K562 (cell line): ENCODE data around the gene PLEKHA8. TPM values are rescaled to one million over a fixed set of nuclear protein-coding genes. Genes with fewer than 3 reads are reported as not detected.

Experiments
- ATAC-seq: fragments of 200-7000 bp; cut with Tn5 transposase; 3 replicates; pipeline ENCODE4 v1.9.1; 2020; ENCODE audit warnings: moderate library complexity
- BruUV-seq: library from RNA; stranded (reverse); fragments of 400-500 nt; replicated peaks from 2 replicates; lab custom pipeline; 2021; lab: Mats Ljungman, UMichigan
- CTCF ChIA-PET: fragments of 300-600 bp; formaldehyde crosslinking; extraction: SDS; loops from one replicate; lab custom pipeline; 2021; ENCODE audit warnings: low intra/inter-chr PET ratio; lab: Yijun Ruan, JAX
- POLR2A ChIA-PET: fragments of 300-600, 350-650 bp; sonication (Branson Sonifier 250); formaldehyde crosslinking; extraction: SDS; loops from one replicate; lab custom pipeline; 2021; ENCODE audit warnings: antibody characterized with exemption, inconsistent platforms; lab: Yijun Ruan, JAX
- DNase-seq, 4 experiments: peaks; one replicate each; pipeline versions ENCODE4 v3.0.0 to v3.0.0-alpha.2; 2011 to 2018; ENCODE audit warnings: low spot score in 3 of 4, mixed read lengths in 3 of 4; ENCODE audit errors: extremely low read depth in 1 of 4
- FAIRE-seq: peaks from 2 replicates; lab custom pipeline; 2011; peaks lifted over from hg19 to GRCh38; lab: Jason Lieb, UNC
- H2AFZ ChIP-seq: 2 replicates; pipeline ENCODE4 v1.6.0; 2011; ENCODE audit warnings: low read depth, low read length, control low read depth, inconsistent platforms
- H3K27ac ChIP-seq: fragments of 200-600 bp; 3 replicates; pipeline ENCODE4 v1.8.0; 2011; ENCODE audit warnings: low read depth, mild to moderate bottlenecking, control low read depth, inconsistent platforms, low read length, moderate library complexity, mixed read lengths; ENCODE audit errors: extremely low read depth
- H3K27me3 ChIP-seq, 2 experiments: fragments of 300-600 bp in 1 of 2; 2 replicates in 1 of 2; 3 replicates in 1 of 2; pipeline versions ENCODE4 v1.6.0 to v1.8.0; 2011; ENCODE audit warnings: inconsistent platforms in 2 of 2, low read length in 2 of 2, mild to moderate bottlenecking in 1 of 2, mixed read lengths in 1 of 2, moderate library complexity in 1 of 2; ENCODE audit not compliant: control insufficient read depth in 2 of 2, insufficient read depth in 2 of 2
- H3K36me3 ChIP-seq: fragments of 300-600 bp; 3 replicates; pipeline ENCODE4 v1.8.0; 2011; ENCODE audit warnings: mild to moderate bottlenecking, low read length, inconsistent platforms; ENCODE audit not compliant: control insufficient read depth, insufficient read depth
- H3K4me1 ChIP-seq, 2 experiments: fragments of 200-600 bp in 1 of 2; replicated peaks in 1 of 2; 2 replicates in 1 of 2; 3 replicates in 1 of 2; pipeline versions ENCODE4 v1.5.1 to v1.8.0; 2011; ENCODE audit warnings: inconsistent platforms in 2 of 2, low read length in 2 of 2, mild to moderate bottlenecking in 1 of 2, mixed read lengths in 1 of 2, moderate library complexity in 1 of 2; ENCODE audit not compliant: control insufficient read depth in 2 of 2, insufficient read depth in 2 of 2
- H3K4me2 ChIP-seq: 2 replicates; pipeline ENCODE4 v1.6.1; 2011; ENCODE audit warnings: low read length, control low read depth, inconsistent platforms, mixed read lengths; ENCODE audit not compliant: insufficient read depth
- H3K4me3 ChIP-seq: fragments of 200-600 bp; sonication (generic), shearing (Covaris generic); 2 replicates; pipeline ENCODE4 v1.5.1; 2016; ENCODE audit warnings: control low read depth, inconsistent platforms
- H3K79me2 ChIP-seq: fragments of 200-600 bp; 3 replicates; pipeline ENCODE4 v1.8.0; 2011; ENCODE audit warnings: low read length, inconsistent platforms; ENCODE audit not compliant: control insufficient read depth, insufficient read depth
- H3K9ac ChIP-seq, 2 experiments: 2 replicates each; pipeline versions ENCODE4 v1.6.0 to v1.6.1; 2011; ENCODE audit warnings: low read depth in 2 of 2, low read length in 2 of 2, control low read depth in 1 of 2, inconsistent platforms in 1 of 2, mild to moderate bottlenecking in 1 of 2, mixed read lengths in 1 of 2; ENCODE audit not compliant: insufficient read depth in 1 of 2
- H3K9me1 ChIP-seq: one replicate; pipeline ENCODE4 v1.6.0; 2011; ENCODE audit warnings: inconsistent platforms, mild to moderate bottlenecking, low read length, moderate library complexity; ENCODE audit not compliant: control insufficient read depth, insufficient read depth
- H3K9me3 ChIP-seq: replicated peaks from 2 replicates; pipeline ENCODE4 v1.5.1; 2011; ENCODE audit warnings: low read depth, low read length, inconsistent platforms; ENCODE audit not compliant: control insufficient read depth, insufficient read depth
- H4K20me1 ChIP-seq: replicated peaks from 2 replicates; pipeline ENCODE4 v1.6.1; 2011; ENCODE audit warnings: low read length, inconsistent platforms, mixed read lengths; ENCODE audit not compliant: control insufficient read depth, insufficient read depth
- FOXJ2 ChIP-seq: fragments of 200-800 bp; sonication (Bioruptor generic); IDR thresholded peaks from 2 replicates; pipeline ENCODE4 v1.6.1; 2016; ENCODE audit warnings: missing genetic modification characterization, missing compliant biosample characterization
- SNIP1 ChIP-seq: fragments of 450-650 bp; IDR thresholded peaks from 2 replicates; pipeline ENCODE4 v1.7.1; 2017; ENCODE audit warnings: low read depth, mild to moderate bottlenecking
- SPI1 ChIP-seq: IDR thresholded peaks from 2 replicates; pipeline ENCODE4 v1.6.1; 2011; ENCODE audit warnings: low read depth, low read length, control low read depth, borderline replicate concordance
- ZNF445 ChIP-seq: fragments of 250-450 bp; sonication (Bioruptor Pico); IDR thresholded peaks from 2 replicates; pipeline ENCODE4 v1.4.0; 2020; ENCODE audit warnings: low read depth, mild to moderate bottlenecking, moderate library complexity
- WGBS: fragments of 100-300 bp; shearing (Covaris generic); methylation state at CpG from one replicate; pipeline ENCODE4 v1.1.6; 2016; ENCODE audit warnings: low coverage, mixed read lengths; ENCODE audit not compliant: insufficient coverage; ENCODE audit errors: missing lambda C conversion rate; 5-methylcytosine and 5-hydroxymethylcytosine counted together
- in situ Hi-C: fragments of 300-500 bp; cut with MboI; formaldehyde crosslinking; loops from 4 replicates; pipeline ENCODE4 v1.15.0; 2018; ENCODE audit warnings: inconsistent platforms, mixed read lengths
- intact Hi-C: fragments of 100-400 bp; cut with micrococcal nuclease; formaldehyde crosslinking; loops from 2 replicates; pipeline ENCODE4 v1.14.2; 2022
- polyA plus RNA-seq, 8 experiments: library from polyadenylated mRNA; depleted of rRNA in 4 of 8; stranded (reverse) in 5 of 8; unstranded in 3 of 8; fragments of >200 nt; fragmentation: Nextera tagmentation in 2 of 8; fragmentation: Illumina TruSeq in 1 of 8; extraction: Ambion mirVana in 2 of 8; extraction: Trizol in 1 of 8; gene quantifications; 2 replicates each; pipeline versions ENCODE4 v1.2.1 to v1.2.3, GENCODE V29; 2011 to 2014; ENCODE audit warnings: inconsistent platforms in 1 of 8, missing spikeins in 1 of 8
- total RNA-seq, 7 experiments: library from RNA; depleted of rRNA in 6 of 7; stranded (reverse); fragments of >200 nt in 6 of 7; fragmentation: Illumina TruSeq in 2 of 7; extraction: Trizol in 2 of 7; gene quantifications; 2 replicates each; pipeline versions ENCODE4 v1.2.1 to v1.2.3, GENCODE V29; 2011 to 2021; ENCODE audit warnings: low replicate concordance in 1 of 7
- TF ChIP-seq, protein P1 (sequence below): fragments of 450-650 bp; conservative IDR thresholded peaks from 2 replicates; pipeline ENCODE4 v1.6.1; 2016; ENCODE audit warnings: missing genetic modification characterization, low read depth, mild to moderate bottlenecking, control low read depth, missing compliant biosample characterization
- TF ChIP-seq, protein P2 (sequence below), 2 experiments: fragments of 450-650 bp in 1 of 2; sonication (generic) in 1 of 2; formaldehyde crosslinking in 1 of 2; IDR thresholded peaks; 2 replicates each; pipeline versions ENCODE4 v1.7.1 to v1.9.0; 2016 to 2022; ENCODE audit warnings: inconsistent platforms in 1 of 2, mild to moderate bottlenecking in 1 of 2, missing genetic modification reagents in 1 of 2

The PLEKHA8 gene
- total and polyA plus RNA-seq, 9 of the 15 experiments (the other 6 are each of a cell fraction or from before 2014, with no cell fraction given) = 3.2 to 16.3 (median 11.8) TPM

DNA sequence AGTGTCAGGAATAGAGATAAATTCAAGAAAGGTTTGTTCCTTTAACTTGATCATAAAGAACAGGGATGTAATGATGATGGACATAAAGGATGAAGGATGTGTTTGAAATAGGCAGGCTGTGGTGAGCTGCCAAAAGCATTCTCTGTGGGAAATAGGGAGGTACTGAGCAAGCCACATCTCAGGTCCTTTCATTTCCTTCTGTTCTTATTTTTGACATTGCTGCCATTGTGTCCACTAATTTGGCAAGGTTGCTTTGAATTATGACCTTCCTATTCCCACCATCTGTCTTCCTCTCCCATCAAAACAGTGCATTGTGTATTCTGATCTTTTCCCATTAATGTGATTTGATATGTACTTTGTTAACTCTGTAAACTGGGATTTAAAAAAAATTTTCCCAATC is 48.1 kb upstream of the PLEKHA8 start (continued):
- TF ChIP-seq FOXJ2 (tag) (no peak), SPI1 (no peak), ZNF445 (CRISPR knock-in tag) (no peak)
- TF ChIP-seq, protein P1, sequence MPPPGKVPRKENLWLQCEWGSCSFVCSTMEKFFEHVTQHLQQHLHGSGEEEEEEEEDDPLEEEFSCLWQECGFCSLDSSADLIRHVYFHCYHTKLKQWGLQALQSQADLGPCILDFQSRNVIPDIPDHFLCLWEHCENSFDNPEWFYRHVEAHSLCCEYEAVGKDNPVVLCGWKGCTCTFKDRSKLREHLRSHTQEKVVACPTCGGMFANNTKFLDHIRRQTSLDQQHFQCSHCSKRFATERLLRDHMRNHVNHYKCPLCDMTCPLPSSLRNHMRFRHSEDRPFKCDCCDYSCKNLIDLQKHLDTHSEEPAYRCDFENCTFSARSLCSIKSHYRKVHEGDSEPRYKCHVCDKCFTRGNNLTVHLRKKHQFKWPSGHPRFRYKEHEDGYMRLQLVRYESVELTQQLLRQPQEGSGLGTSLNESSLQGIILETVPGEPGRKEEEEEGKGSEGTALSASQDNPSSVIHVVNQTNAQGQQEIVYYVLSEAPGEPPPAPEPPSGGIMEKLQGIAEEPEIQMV = no peak

DNA sequence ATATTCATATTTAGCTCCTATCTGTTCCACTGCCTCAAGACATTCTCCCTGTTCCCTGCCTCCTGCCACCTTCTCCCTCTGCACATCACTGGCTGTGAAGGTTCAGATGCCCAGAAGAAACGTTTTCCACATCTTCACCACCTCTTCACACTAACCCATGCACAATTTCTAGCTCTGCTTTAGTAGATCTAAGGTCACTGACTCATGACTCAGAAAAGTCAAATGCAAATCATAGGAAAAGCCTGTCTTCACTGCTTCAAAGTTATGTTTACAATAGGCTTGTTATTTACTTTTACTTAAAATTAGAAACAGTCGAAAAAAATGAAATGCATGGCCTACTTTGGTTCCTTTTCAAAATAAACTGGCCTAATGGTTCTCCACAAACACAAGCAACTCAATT is 41.1 kb upstream of the PLEKHA8 start:
- no TSS peak for BruUV-seq
- Histone ChIP-seq H3K9me1 (no peaks in the 10 kb centered on the region), H3K4me2 (no peak overlapping the region), H3K4me3 (no peak overlapping the region), H3K27me3 (peaks cover 4 to 5% of the 10 kb centered on the region in 2 experiments; a peak in 3 of 5 replicates), H3K79me2 (no peaks in the 10 kb centered on the region), H4K20me1 (no peaks in the 10 kb centered on the region), H3K9me3 (no peaks in the 10 kb centered on the region; the same call in 1 of the 2 replicates), H3K27ac (no peak overlapping the region), H3K36me3 (no peaks in the 10 kb centered on the region), H3K4me1 (peaks cover 0 to 6% of the 10 kb centered on the region in 2 experiments; a peak in 2 of 5 replicates), H3K9ac (no peak overlapping the region), H2AFZ (peak overlapping the region; percentile 81)
- FAIRE-seq (no peak), ATAC-seq (no peak), DNase-seq (no peak)
- intact Hi-C loops = no loop called here
- ChIA-PET CTCF (no interaction called here), POLR2A (no interaction called here)
- 5% methylated on average over 2 of the region's 2 CpGs for WGBS
- TF ChIP-seq SNIP1 = no peak
- TF ChIP-seq, protein P2, sequence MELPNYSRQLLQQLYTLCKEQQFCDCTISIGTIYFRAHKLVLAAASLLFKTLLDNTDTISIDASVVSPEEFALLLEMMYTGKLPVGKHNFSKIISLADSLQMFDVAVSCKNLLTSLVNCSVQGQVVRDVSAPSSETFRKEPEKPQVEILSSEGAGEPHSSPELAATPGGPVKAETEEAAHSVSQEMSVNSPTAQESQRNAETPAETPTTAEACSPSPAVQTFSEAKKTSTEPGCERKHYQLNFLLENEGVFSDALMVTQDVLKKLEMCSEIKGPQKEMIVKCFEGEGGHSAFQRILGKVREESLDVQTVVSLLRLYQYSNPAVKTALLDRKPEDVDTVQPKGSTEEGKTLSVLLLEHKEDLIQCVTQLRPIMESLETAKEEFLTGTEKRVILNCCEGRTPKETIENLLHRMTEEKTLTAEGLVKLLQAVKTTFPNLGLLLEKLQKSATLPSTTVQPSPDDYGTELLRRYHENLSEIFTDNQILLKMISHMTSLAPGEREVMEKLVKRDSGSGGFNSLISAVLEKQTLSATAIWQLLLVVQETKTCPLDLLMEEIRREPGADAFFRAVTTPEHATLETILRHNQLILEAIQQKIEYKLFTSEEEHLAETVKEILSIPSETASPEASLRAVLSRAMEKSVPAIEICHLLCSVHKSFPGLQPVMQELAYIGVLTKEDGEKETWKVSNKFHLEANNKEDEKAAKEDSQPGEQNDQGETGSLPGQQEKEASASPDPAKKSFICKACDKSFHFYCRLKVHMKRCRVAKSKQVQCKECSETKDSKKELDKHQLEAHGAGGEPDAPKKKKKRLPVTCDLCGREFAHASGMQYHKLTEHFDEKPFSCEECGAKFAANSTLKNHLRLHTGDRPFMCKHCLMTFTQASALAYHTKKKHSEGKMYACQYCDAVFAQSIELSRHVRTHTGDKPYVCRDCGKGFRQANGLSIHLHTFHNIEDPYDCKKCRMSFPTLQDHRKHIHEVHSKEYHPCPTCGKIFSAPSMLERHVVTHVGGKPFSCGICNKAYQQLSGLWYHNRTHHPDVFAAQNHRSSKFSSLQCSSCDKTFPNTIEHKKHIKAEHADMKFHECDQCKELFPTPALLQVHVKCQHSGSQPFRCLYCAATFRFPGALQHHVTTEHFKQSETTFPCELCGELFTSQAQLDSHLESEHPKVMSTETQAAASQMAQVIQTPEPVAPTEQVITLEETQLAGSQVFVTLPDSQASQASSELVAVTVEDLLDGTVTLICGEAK (IDR thresholded peaks at IDR 0.05) = no peak
- TF ChIP-seq, protein P2 (CRISPR knock-in tag; IDR thresholded peaks at IDR 0.05) = no peak
- in situ Hi-C loops = no loop called here
